ELF-1 (cell line): ENCODE results near the gene DYNLT4.
"Not testable (repeated sequence)": the region's sequence is repeated elsewhere in the genome, so short reads cannot be mapped to it uniquely, and the experiment has no call there.

ENCODE experiments used
- DNase-seq: peaks from one replicate; pipeline ENCODE4 v3.0.0-alpha.2; 2016; ENCODE audit warnings: low read depth, low spot score

The DYNLT4 gene, protein sequence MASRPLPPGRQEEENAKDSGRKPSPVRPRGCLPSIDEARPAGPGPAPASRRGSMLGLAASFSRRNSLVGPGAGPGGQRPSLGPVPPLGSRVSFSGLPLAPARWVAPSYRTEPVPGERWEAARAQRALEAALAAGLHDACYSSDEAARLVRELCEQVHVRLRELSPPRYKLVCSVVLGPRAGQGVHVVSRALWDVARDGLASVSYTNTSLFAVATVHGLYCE

GRCh38 chr1:44806704-44807363 lies at the start of gene DYNLT4:
DYNLT4 (minus strand) TSS chr1:44807351; CDS start chr1:44806668, 683 bp downstream.
- no peak for DNase-seq

- no peak for DNase-seq
These were observed 48.6 kb upstream of the DYNLT4 start for GRCh38 chr1:44855742-44856141.

- no peak for DNase-seq
These were observed 47.8 kb upstream of the DYNLT4 start for GRCh38 chr1:44854970-44855369.

- DNase-seq = no peak
These were observed 46.0 kb upstream of the DYNLT4 start for GRCh38 chr1:44853201-44853600.

DNA sequence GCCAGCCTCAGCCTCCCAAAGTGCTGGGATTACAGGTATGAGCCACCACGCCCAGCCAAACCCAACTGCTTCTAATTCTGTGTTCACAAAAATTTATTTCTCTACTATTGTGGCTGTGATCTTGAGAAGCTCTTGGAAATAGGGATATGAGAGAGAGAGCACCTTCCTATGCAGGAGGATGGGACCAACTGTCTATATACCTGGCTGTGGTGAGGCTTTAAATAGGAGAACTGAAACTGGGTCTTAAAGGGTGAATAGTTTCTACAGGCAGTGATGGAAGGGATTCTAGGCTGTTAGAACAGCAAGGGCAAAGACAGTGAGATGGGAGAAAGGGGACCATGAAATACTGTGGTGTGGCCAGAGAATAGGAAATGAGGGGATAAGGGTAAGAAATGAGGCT lies 44.2 kb upstream of the DYNLT4 start:
- DNase-seq = no peak

- no peak for DNase-seq
These were observed 42.5 kb upstream of the DYNLT4 start for GRCh38 chr1:44849575-44850132.

- no peak for DNase-seq
These were observed 41.5 kb upstream of the DYNLT4 start for GRCh38 chr1:44848456-44849181.

GRCh38 chr1:44847845-44848244 lies 40.7 kb upstream of the DYNLT4 start:
- no peak for DNase-seq

DNA sequence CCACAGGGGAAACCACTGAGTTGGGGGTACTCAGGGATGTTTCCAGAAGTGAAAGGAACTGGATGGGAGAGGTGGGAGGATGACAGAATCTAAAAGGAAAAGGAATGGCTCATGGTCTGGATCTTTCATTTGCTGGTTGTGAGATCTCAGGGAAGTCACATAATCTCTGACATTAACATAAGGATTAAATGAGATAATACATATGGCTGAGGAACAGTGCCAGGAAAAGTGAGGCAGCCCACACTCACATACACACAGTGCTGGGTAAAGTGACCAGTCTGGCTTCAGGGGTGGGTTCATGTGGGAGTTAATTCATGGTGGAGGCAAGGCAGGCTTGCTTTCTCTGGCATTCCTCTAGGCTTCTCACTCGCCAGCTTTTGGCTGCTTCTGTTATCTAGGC lies 39.8 kb upstream of the DYNLT4 start:
- DNase-seq = no peak

- peak; percentile 95 for DNase-seq
These were observed 35.9 kb upstream of the DYNLT4 start, which contains the start of gene PTCH2 for GRCh38 chr1:44842862-44843655. PTCH2 (minus strand) TSS chr1:44843253; CDS start chr1:44842932, 321 bp downstream.

DNA sequence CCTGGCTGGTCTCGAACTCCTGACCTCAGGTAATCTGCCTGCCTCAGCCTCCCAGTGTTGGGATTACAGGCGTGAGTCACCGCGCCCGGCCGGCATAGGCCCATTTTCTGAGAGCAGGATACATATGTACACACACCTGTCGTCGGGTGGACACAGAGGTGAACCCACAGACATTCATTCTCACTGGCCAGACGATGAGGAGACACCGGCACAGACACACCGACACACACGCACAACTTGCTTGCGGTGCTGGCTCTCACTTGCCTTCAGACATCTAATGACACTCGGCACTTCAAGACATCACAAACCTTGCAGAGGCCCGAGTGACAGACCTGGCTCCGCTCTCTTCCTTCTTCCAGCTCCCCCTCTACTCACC lies 35.3 kb upstream of the DYNLT4 start:
- no peak for DNase-seq

GRCh38 chr1:44839576-44839975 lies 32.4 kb upstream of the DYNLT4 start:
- no peak for DNase-seq

DNA sequence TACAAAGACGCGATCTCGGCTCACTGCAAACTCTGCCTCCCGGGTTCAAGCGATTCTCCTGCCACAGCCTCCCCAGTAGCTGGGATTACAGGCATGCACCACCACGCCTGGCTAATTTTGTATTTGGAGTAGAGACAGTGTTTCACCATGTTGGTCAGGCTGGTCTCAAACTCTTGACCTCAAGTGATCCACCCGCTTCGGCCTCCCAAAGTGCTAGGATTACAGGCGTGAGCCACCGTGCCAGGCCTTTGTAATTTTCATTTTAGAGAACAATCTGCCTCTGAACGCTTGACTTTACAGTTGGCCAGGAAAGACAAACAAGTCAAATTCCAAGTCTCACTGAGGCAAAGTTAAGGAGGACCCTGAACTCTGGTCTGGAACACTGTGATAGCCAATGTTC lies 31.1 kb upstream of the DYNLT4 start:
- DNase-seq = not testable (repeated sequence)

GRCh38 chr1:44835738-44836675 lies 28.9 kb upstream of the DYNLT4 start:
- DNase-seq = peak; percentile 86

- DNase-seq = no peak
These were observed 27.2 kb upstream of the DYNLT4 start for GRCh38 chr1:44834328-44834727.

- DNase-seq = no peak
These were observed 25.0 kb upstream of the DYNLT4 start for GRCh38 chr1:44832056-44832705.

- DNase-seq = no peak
These were observed 24.4 kb upstream of the DYNLT4 start for GRCh38 chr1:44831516-44831915.

GRCh38 chr1:44830900-44831304 lies 23.8 kb upstream of the DYNLT4 start:
- DNase-seq = no peak

- no peak for DNase-seq
These were observed 22.6 kb upstream of the DYNLT4 start for GRCh38 chr1:44829506-44830384.
